ENCODE measurements around the gene PALLD. TPM values are rescaled to one million over a fixed set of nuclear protein-coding genes. Genes with fewer than 3 reads are reported as not detected.

Gene PALLD
- total RNA-seq, 1 experiment from 2014 or later = 9.0 TPM

- Histone ChIP-seq H3K27me3 (ENCODE audit: control insufficient read depth, insufficient read depth, low read length) (peaks cover 14% of the 10 kb centered on the region), H3K36me3 (replicated peaks; ENCODE audit: control insufficient read depth, insufficient read depth, low read length) (no peaks in the 10 kb centered on the region), H3K4me3 (ENCODE audit: insufficient read depth, low read depth, low read length) (no peak overlapping the region)
- no peak for DNase-seq
These were observed 385.9 kb downstream of the PALLD start for GRCh38 chr4:168882650-168883233.

- Histone ChIP-seq H3K36me3 (replicated peaks; ENCODE audit: control insufficient read depth, insufficient read depth, low read length) (no peaks in the 10 kb centered on the region), H3K27me3 (ENCODE audit: control insufficient read depth, insufficient read depth, low read length) (peaks cover 7% of the 10 kb centered on the region), H3K4me3 (ENCODE audit: insufficient read depth, low read depth, low read length) (no peak overlapping the region)
- DNase-seq = no peak
These were observed 386.7 kb downstream of the PALLD start for GRCh38 chr4:168883513-168883912.

GRCh38 chr4:168884251-168885124 lies 387.6 kb downstream of the PALLD start:
- no peaks in the 10 kb centered on the region for H3K36me3 ChIP-seq (replicated peaks; ENCODE audit: control insufficient read depth, insufficient read depth, low read length)
- DNase-seq = no peak

GRCh38 chr4:168885400-168885799 lies 388.5 kb downstream of the PALLD start:
- no peaks in the 10 kb centered on the region for H3K36me3 ChIP-seq (replicated peaks; ENCODE audit: control insufficient read depth, insufficient read depth, low read length)
- H3K27me3 ChIP-seq (ENCODE audit: control insufficient read depth, insufficient read depth, low read length) = no peaks in the 10 kb centered on the region
- H3K4me3 ChIP-seq (ENCODE audit: insufficient read depth, low read depth, low read length) = no peak overlapping the region
- no peak for DNase-seq

More at GRCh38 chr4:168884251-168885124, 387.6 kb downstream of the PALLD start:
- Histone ChIP-seq H3K4me3 (ENCODE audit: insufficient read depth, low read depth, low read length) (no peak overlapping the region), H3K27me3 (ENCODE audit: control insufficient read depth, insufficient read depth, low read length) (peaks cover 2% of the 10 kb centered on the region; the same call in 1 of the 2 replicates)

GRCh38 chr4:168886351-168886750 lies 389.5 kb downstream of the PALLD start:
- H3K36me3 ChIP-seq (replicated peaks; ENCODE audit: control insufficient read depth, insufficient read depth, low read length) = no peaks in the 10 kb centered on the region; the same call in 1 of the 2 replicates
- no peak for DNase-seq

GRCh38 chr4:168887809-168888208 lies 391.0 kb downstream of the PALLD start:
- Histone ChIP-seq H3K4me3 (ENCODE audit: insufficient read depth, low read depth, low read length) (no peak overlapping the region), H3K27me3 (ENCODE audit: control insufficient read depth, insufficient read depth, low read length) (no peaks in the 10 kb centered on the region), H3K36me3 (replicated peaks; ENCODE audit: control insufficient read depth, insufficient read depth, low read length) (no peaks in the 10 kb centered on the region; the same call in 1 of the 2 replicates)
- DNase-seq = no peak

More at GRCh38 chr4:168886351-168886750, 389.5 kb downstream of the PALLD start:
- Histone ChIP-seq H3K27me3 (ENCODE audit: control insufficient read depth, insufficient read depth, low read length) (no peaks in the 10 kb centered on the region), H3K4me3 (ENCODE audit: insufficient read depth, low read depth, low read length) (no peak overlapping the region)

- Histone ChIP-seq H3K4me3 (ENCODE audit: insufficient read depth, low read depth, low read length) (no peak overlapping the region), H3K36me3 (replicated peaks; ENCODE audit: control insufficient read depth, insufficient read depth, low read length) (no peaks in the 10 kb centered on the region; the same call in 1 of the 2 replicates)
- DNase-seq = no peak
These were observed 391.9 kb downstream of the PALLD start for GRCh38 chr4:168888715-168889215.

GRCh38 chr4:168891086-168891485 lies 394.2 kb downstream of the PALLD start:
- Histone ChIP-seq H3K36me3 (replicated peaks; ENCODE audit: control insufficient read depth, insufficient read depth, low read length) (no peaks in the 10 kb centered on the region; the same call in 1 of the 2 replicates), H3K4me3 (ENCODE audit: insufficient read depth, low read depth, low read length) (no peak overlapping the region), H3K27me3 (ENCODE audit: control insufficient read depth, insufficient read depth, low read length) (no peaks in the 10 kb centered on the region)
- DNase-seq = no peak

More at GRCh38 chr4:168888715-168889215, 391.9 kb downstream of the PALLD start:
- H3K27me3 ChIP-seq (ENCODE audit: control insufficient read depth, insufficient read depth, low read length) = no peaks in the 10 kb centered on the region

GRCh38 chr4:168891688-168892087 lies 394.8 kb downstream of the PALLD start:
- Histone ChIP-seq H3K27me3 (ENCODE audit: control insufficient read depth, insufficient read depth, low read length) (no peaks in the 10 kb centered on the region), H3K36me3 (replicated peaks; ENCODE audit: control insufficient read depth, insufficient read depth, low read length) (no peaks in the 10 kb centered on the region; the same call in 1 of the 2 replicates), H3K4me3 (ENCODE audit: insufficient read depth, low read depth, low read length) (no peak overlapping the region)
- no peak for DNase-seq

GRCh38 chr4:168892475-168892874 lies 395.6 kb downstream of the PALLD start:
- H3K27me3 ChIP-seq (ENCODE audit: control insufficient read depth, insufficient read depth, low read length) = no peaks in the 10 kb centered on the region
- H3K36me3 ChIP-seq (replicated peaks; ENCODE audit: control insufficient read depth, insufficient read depth, low read length) = no peaks in the 10 kb centered on the region; the same call in 1 of the 2 replicates
- no peak for DNase-seq
- H3K4me3 ChIP-seq (ENCODE audit: insufficient read depth, low read depth, low read length) = no peak overlapping the region

- no peak for DNase-seq
- H3K36me3 ChIP-seq (replicated peaks; ENCODE audit: control insufficient read depth, insufficient read depth, low read length) = no peaks in the 10 kb centered on the region; the same call in 1 of the 2 replicates
These were observed 396.4 kb downstream of the PALLD start for GRCh38 chr4:168893205-168893604.

GRCh38 chr4:168893807-168894206 lies 397.0 kb downstream of the PALLD start:
- no peak for DNase-seq
- Histone ChIP-seq H3K36me3 (replicated peaks; ENCODE audit: control insufficient read depth, insufficient read depth, low read length) (no peaks in the 10 kb centered on the region; the same call in 1 of the 2 replicates), H3K27me3 (ENCODE audit: control insufficient read depth, insufficient read depth, low read length) (no peaks in the 10 kb centered on the region), H3K4me3 (ENCODE audit: insufficient read depth, low read depth, low read length) (no peak overlapping the region)

More at GRCh38 chr4:168893205-168893604, 396.4 kb downstream of the PALLD start:
- no peak overlapping the region for H3K4me3 ChIP-seq (ENCODE audit: insufficient read depth, low read depth, low read length)
- no peaks in the 10 kb centered on the region for H3K27me3 ChIP-seq (ENCODE audit: control insufficient read depth, insufficient read depth, low read length)

- Histone ChIP-seq H3K4me3 (ENCODE audit: insufficient read depth, low read depth, low read length) (no peak overlapping the region), H3K36me3 (replicated peaks; ENCODE audit: control insufficient read depth, insufficient read depth, low read length) (no peaks in the 10 kb centered on the region), H3K27me3 (ENCODE audit: control insufficient read depth, insufficient read depth, low read length) (no peaks in the 10 kb centered on the region)
- no peak for DNase-seq
These were observed 403.2 kb downstream of the PALLD start for GRCh38 chr4:168900080-168900479.

- Histone ChIP-seq H3K27me3 (ENCODE audit: control insufficient read depth, insufficient read depth, low read length) (no peaks in the 10 kb centered on the region), H3K36me3 (replicated peaks; ENCODE audit: control insufficient read depth, insufficient read depth, low read length) (no peaks in the 10 kb centered on the region), H3K4me3 (ENCODE audit: insufficient read depth, low read depth, low read length) (no peak overlapping the region)
- DNase-seq = no peak
These were observed 410.4 kb downstream of the PALLD start for GRCh38 chr4:168907119-168907698.

Data from H7 (cell line).